Measurements from ENCODE around the gene SCGB2A2.

SCGB2A2 gene

DNA sequence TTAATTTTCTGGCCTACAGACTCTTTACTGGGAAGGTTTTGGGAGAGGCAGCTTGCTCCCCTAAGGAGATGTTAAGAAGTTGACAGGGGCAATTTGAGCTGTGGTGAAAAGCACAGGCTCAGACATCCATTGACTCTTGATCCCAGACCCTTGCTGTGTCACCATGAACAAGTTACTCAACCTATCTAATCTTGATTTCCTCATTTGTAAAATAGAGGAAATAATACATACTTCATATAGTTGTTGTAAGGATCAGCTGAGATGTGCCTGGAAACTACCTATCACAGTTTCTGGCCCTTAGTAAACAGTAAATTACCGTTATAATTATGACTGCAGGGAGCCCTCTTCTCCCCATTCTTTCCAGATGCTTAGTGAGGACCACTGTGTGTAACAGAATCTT, 45.5 kb downstream of the SCGB2A2 start:
- H3K4me3 Mint-ChIP-seq = no peak overlapping the region
- no peaks in the 10 kb centered on the region for H3K9me3 Mint-ChIP-seq
- peaks cover 70% of the 10 kb centered on the region for H3K27me3 Mint-ChIP-seq
- no peak overlapping the region for H3K27ac Mint-ChIP-seq (ENCODE audit: low read depth)
- ATAC-seq (replicated peaks; ENCODE audit: extremely low read depth, poor library complexity, severe bottlenecking) (no peak), DNase-seq (ENCODE audit: low spot score in 2 of 2) (no peak)
- H3K36me3 Mint-ChIP-seq (ENCODE audit: insufficient read depth) = no peaks in the 10 kb centered on the region
- H3K4me1 Mint-ChIP-seq = peaks cover 15% of the 10 kb centered on the region

DNA sequence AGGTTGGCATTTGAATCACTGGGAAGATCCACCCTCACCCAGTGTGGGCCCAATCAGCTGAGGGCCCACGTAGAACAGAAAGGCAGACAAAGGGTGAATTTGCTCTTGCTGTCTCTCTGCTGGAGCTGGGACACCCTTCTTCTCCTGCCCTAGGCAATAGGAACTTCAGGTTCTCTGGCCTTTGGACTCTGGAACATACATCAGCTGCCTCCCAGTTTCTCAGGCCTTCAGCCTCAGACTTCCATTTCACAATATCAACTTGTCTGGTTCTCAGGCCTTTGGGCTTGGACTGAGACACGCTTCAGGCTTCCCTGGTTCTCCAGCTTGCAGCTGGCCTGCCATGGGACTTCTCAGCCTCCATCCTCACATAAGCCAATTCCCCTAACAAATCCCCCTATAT, 52.6 kb downstream of the SCGB2A2 start:
- DNase-seq (ENCODE audit: low spot score in 2 of 2) (no peak), ATAC-seq (replicated peaks; ENCODE audit: extremely low read depth, poor library complexity, severe bottlenecking) (no peak)
- H3K9me3 Mint-ChIP-seq = no peaks in the 10 kb centered on the region
- no peaks in the 10 kb centered on the region for H3K36me3 Mint-ChIP-seq (ENCODE audit: insufficient read depth)
- H3K4me1 Mint-ChIP-seq = peaks cover 6% of the 10 kb centered on the region
- H3K27ac Mint-ChIP-seq (ENCODE audit: low read depth) = no peak overlapping the region
- H3K27me3 Mint-ChIP-seq = peaks cover 26% of the 10 kb centered on the region
- H3K4me3 Mint-ChIP-seq = no peak overlapping the region

Data from central memory CD8-positive, alpha-beta T cell (primary cell).